Esophagus squamous epithelium (tissue), 5 donors: ENCODE data around the gene CDC42EP1. TPM values are rescaled to one million over a fixed set of nuclear protein-coding genes. Genes with fewer than 3 reads are reported as not detected.
A peak's percentile ranks its signal among the peaks of the same experiment; 100 is the strongest.

Experiments
- DNase-seq: peaks from one replicate; lab custom pipeline; 2025; lab: John Stamatoyannopoulos, UW
- H3K27ac ChIP-seq, 4 donors: fragments of 200-600 bp; sonication (generic); one replicate each; pipeline ENCODE4 v1.5.1; 2016 to 2019; ENCODE audit warnings: mild to moderate bottlenecking in 1 of 4
- H3K27me3 ChIP-seq, 4 donors: fragments of 200-600 bp; sonication (generic); 1 replicate in 3 of 4; 2 replicates in 1 of 4; pipeline versions ENCODE4 v1.5.1 to v1.6.0; 2017 to 2021; ENCODE audit warnings: antibody characterized with exemption in 1 of 4
- H3K36me3 ChIP-seq, 3 donors: fragments of 200-600 bp; sonication (generic); one replicate each; pipeline ENCODE4 v1.5.1; 2016 to 2019
- H3K4me1 ChIP-seq, 3 donors: fragments of 200-600 bp; sonication (generic); one replicate each; pipeline ENCODE4 v1.5.1; 2017 to 2019
- H3K4me3 ChIP-seq, 4 donors: fragments of 200-600 bp; sonication (generic); 1 replicate in 3 of 4; 2 replicates in 1 of 4; pipeline ENCODE4 v1.5.1; 2016 to 2019; ENCODE audit warnings: mild to moderate bottlenecking in 2 of 4, moderate library complexity in 1 of 4
- H3K9me3 ChIP-seq, 3 donors: fragments of 200-600 bp; sonication (generic); one replicate each; pipeline ENCODE4 v1.5.1; 2016 to 2019
- POLR2A ChIP-seq, 4 donors: fragments of 450-650 bp; IDR thresholded peaks; one replicate each; pipeline ENCODE4 v1.6.1; 2017; ENCODE audit warnings: antibody characterized with exemption in 4 of 4, mild to moderate bottlenecking in 4 of 4, moderate library complexity in 3 of 4
- WGBS, 2 donors: methylation state at CpG; one replicate each; pipeline ENCODE4 v1.1.5; 2018; 5-methylcytosine and 5-hydroxymethylcytosine counted together
- intact Hi-C: fragments of 100-400 bp; cut with DNase I; formaldehyde crosslinking; loops from one replicate; pipeline ENCODE4 v1.15.0; 2022
- total RNA-seq, 4 donors: library from RNA; depleted of rRNA; stranded (reverse); fragments of >200 nt; gene quantifications; one replicate each; pipeline ENCODE4 v1.1.0, GENCODE V29; 2016
- TF ChIP-seq, protein P1 (sequence below), 6 experiments: fragments of 450-650 bp in 4 of 6; fragments of 200-600 bp in 2 of 6; sonication (generic) in 2 of 6; IDR thresholded peaks; one replicate each; pipeline ENCODE4 v1.5.1; 2016 to 2019; ENCODE audit warnings: antibody characterized with exemption in 6 of 6, mild to moderate bottlenecking in 4 of 6, moderate library complexity in 4 of 6
- donor health status: DM: yes; HTN: yes; CAD: no.

CDC42EP1 gene
- total RNA-seq, 4 donors from 2014 or later: 40.6 to 89.4 (median 53.8) TPM

DNA sequence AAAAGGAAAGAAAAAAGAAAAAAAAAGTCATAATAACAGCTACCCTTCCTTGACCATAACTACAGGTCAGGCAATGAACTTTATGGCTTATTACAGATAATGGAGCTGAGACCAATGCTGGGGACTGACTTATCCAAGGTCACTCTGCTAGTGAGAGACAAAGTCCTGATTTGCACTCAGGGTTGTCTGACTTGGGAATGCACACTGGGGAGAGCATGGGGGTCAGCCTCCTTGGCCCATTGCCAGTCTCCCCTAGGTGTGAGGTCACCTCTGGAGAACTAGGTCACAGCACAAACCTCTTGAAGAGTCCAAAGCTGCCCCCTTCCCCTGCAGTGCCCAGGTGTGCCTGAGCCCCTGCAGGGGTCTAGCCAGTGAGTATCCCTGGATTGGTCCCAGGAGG, 5.3 kb upstream of the CDC42EP1 start:
- H3K4me1 ChIP-seq: peaks cover 24 to 58% (median 37%) of the 10 kb centered on the region in 3 donors
- intact Hi-C loops: no loop called here
- no peak for DNase-seq

DNA sequence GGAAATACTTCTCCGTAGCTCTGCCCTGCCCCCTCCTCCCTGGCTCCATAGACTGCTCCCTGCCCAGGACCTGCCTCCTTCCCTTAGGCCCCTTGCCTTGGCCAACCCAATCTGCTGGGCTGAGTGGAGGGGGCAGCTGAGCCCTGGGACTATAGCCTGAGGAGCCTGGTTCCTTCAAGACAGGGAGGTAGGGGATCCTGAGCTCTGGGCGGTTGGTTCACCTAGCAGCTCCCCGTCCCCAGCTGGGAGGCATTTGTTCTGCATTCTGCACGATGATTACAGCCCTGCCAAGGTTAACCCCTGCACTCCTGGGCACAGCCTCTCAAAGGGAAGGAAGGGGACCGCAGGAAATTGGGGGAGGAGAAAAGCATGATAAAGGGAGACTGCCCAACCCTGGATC, 3.6 kb upstream of the CDC42EP1 start:
- Histone ChIP-seq H3K36me3 (no peaks in the 10 kb centered on the region), H3K27ac (peak overlapping the region in 1 of 4 donors; percentile 42), H3K4me3 (no peak overlapping the region), H3K27me3 (peaks cover 0 to 8% (median 0%) of the 10 kb centered on the region in 4 donors), H3K4me1 (peaks cover 33 to 52% (median 42%) of the 10 kb centered on the region in 3 donors), H3K9me3 (no peaks in the 10 kb centered on the region)
- 0 to 20% methylated on average over 2 to 4 of the region's 5 CpGs for WGBS, 2 donors
- DNase-seq: no peak
- TF ChIP-seq, protein P1, sequence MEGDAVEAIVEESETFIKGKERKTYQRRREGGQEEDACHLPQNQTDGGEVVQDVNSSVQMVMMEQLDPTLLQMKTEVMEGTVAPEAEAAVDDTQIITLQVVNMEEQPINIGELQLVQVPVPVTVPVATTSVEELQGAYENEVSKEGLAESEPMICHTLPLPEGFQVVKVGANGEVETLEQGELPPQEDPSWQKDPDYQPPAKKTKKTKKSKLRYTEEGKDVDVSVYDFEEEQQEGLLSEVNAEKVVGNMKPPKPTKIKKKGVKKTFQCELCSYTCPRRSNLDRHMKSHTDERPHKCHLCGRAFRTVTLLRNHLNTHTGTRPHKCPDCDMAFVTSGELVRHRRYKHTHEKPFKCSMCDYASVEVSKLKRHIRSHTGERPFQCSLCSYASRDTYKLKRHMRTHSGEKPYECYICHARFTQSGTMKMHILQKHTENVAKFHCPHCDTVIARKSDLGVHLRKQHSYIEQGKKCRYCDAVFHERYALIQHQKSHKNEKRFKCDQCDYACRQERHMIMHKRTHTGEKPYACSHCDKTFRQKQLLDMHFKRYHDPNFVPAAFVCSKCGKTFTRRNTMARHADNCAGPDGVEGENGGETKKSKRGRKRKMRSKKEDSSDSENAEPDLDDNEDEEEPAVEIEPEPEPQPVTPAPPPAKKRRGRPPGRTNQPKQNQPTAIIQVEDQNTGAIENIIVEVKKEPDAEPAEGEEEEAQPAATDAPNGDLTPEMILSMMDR (IDR thresholded peaks at IDR 0.05): no peak
- no peak for TF ChIP-seq POLR2A (IDR thresholded peaks at IDR 0.05)
- intact Hi-C loops: no loop called here

More for the DNA sequence above, 5.3 kb upstream of the CDC42EP1 start:
- Histone ChIP-seq H3K27ac (no peak overlapping the region), H3K9me3 (no peaks in the 10 kb centered on the region), H3K36me3 (no peaks in the 10 kb centered on the region), H3K27me3 (no peaks in the 10 kb centered on the region), H3K4me3 (no peak overlapping the region)
- no peak for TF ChIP-seq POLR2A (IDR thresholded peaks at IDR 0.05)
- TF ChIP-seq, protein P1 (IDR thresholded peaks at IDR 0.05): no peak

DNA sequence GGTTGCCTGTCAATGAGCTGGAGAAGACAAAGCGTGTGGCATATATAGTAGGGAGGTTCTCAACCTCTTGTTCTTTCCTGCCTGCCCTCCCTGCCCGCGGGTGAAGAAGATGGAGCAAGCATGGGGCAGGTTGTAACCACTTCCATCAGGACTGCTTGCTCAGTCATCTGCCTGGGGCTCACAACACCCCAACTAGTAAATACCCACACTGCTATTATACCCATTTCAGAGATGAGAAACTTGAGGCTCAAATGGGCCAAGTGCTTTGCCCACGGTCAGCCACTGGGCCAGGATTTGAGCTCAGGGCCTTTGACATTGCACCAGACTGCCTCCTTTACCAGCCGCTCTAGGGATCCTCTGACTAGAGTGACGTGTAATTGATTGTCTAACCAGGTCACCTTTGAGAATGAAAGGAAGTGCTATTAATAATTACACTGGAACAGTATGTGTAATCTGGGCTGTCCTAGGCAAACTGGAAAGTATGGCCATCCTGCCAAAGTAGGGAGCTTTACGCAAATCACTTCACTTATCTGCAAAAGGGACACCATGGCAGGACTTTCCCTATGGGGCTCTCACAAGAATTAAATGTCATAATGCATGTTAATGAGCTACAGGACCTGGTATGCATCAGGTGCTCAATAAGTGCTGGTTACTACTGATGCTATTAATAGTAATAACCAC, 2.8 kb upstream of the CDC42EP1 start:
- Histone ChIP-seq H3K27me3 (peaks cover 0 to 12% (median 0%) of the 10 kb centered on the region in 4 donors), H3K4me3 (no peak overlapping the region), H3K36me3 (no peaks in the 10 kb centered on the region), H3K9me3 (no peaks in the 10 kb centered on the region), H3K27ac (peak overlapping the region in 3 of 4 donors; percentile 42 to 99 (median 44)), H3K4me1 (peaks cover 35 to 52% (median 42%) of the 10 kb centered on the region in 3 donors)
- DNase-seq: no peak
- WGBS, 2 donors: 54 to 66% methylated on average over 7 of the region's 7 CpGs
- intact Hi-C loops: no loop called here
- TF ChIP-seq, protein P1 (IDR thresholded peaks at IDR 0.05): no peak
- TF ChIP-seq POLR2A (IDR thresholded peaks at IDR 0.05): no peak

DNA sequence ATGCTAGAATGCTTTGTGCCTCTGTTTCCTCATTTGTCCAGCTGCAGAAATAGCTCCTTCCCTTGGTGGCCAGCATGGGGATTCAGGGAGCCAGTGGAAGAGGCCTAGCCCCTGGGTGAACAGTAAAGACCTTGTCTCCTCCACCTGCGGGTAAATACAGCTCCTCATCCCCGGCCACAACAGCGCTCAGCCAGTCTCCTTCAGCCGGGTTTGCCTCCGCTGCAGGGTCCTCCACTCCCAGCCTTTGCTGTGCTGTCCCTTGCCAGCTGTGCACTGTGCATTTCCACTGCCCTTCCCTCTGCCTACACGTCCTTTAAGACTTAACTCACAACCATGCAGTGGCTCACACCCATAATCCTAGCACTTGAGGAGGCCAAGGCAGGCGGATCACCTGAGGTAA, 1.5 kb upstream of the CDC42EP1 start:
- WGBS, 2 donors: 73 to 84% methylated on average over 5 to 7 of the region's 7 CpGs
- Histone ChIP-seq H3K36me3 (no peaks in the 10 kb centered on the region), H3K9me3 (no peaks in the 10 kb centered on the region), H3K4me3 (no peak overlapping the region), H3K27me3 (peaks cover 0 to 12% (median 0%) of the 10 kb centered on the region in 4 donors), H3K4me1 (peaks cover 44 to 57% (median 47%) of the 10 kb centered on the region in 3 donors), H3K27ac (peak overlapping the region in 2 of 4 donors; percentile 98 to 99)
- DNase-seq: no peak
- intact Hi-C loops: no loop called here
- TF ChIP-seq, protein P1 (IDR thresholded peaks at IDR 0.05): no peak
- no peak for TF ChIP-seq POLR2A (IDR thresholded peaks at IDR 0.05)

DNA sequence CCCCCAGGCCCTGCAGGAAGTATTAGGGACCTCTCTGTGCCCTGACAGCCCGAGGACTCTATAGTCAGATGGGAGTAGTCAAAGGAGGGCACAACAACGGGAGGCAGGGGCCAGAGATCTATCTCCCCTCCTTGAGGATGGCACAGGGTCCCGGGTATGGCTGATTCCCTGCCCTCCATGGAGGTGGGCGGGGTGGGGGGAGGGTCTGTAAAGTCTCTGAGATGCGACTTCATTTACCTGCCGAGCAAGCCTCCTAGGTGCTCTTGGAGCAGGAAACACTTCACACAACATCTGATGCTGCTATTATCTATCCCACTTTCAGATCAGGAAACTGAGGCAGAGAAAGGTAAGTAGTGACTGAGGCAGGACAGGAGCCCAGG, 769 bp upstream of the CDC42EP1 start:
- Histone ChIP-seq H3K4me1 (peaks cover 51 to 64% (median 54%) of the 10 kb centered on the region in 3 donors), H3K27ac (peak overlapping the region; percentile 98 to 99 (median 99)), H3K4me3 (peak overlapping the region in 3 of 4 donors; percentile 78 to 92 (median 91)), H3K36me3 (no peaks in the 10 kb centered on the region), H3K9me3 (no peaks in the 10 kb centered on the region), H3K27me3 (peaks cover 0 to 12% (median 0%) of the 10 kb centered on the region in 4 donors)
- WGBS, 2 donors: 35 to 66% methylated on average over 2 to 5 of the region's 6 CpGs
- TF ChIP-seq, protein P1 (IDR thresholded peaks at IDR 0.05): no peak
- no peak for TF ChIP-seq POLR2A (IDR thresholded peaks at IDR 0.05)
- intact Hi-C loops: no loop called here
- no peak for DNase-seq
